GM12873 (cell line): ENCODE results near the gene LYRM1.

Experiments used
- TF ChIP-seq, protein P1 (sequence below): IDR thresholded peaks from 2 replicates; pipeline ENCODE4 v1.5.1; 2012; ENCODE audit warnings: low read depth, mild to moderate bottlenecking, moderate library complexity, low read length, control low read depth; ENCODE audit not compliant: insufficient read depth; ENCODE audit errors: missing control alignments

LYRM1 gene

DNA sequence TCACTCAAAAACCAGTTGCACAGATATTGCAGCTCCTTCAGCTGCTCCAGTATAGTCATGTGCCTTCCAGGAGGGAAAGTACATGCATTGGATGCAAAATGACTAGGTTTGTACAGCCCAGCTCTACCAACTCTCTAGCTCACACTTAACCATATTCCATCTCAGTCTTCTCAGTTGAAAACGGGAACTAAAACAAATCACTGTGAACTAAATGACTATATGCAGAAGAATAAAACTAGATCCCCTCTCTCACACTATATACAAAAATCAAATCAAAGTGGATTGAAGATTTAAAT, 25.3 kb upstream of the LYRM1 start:
- TF ChIP-seq, protein P1, sequence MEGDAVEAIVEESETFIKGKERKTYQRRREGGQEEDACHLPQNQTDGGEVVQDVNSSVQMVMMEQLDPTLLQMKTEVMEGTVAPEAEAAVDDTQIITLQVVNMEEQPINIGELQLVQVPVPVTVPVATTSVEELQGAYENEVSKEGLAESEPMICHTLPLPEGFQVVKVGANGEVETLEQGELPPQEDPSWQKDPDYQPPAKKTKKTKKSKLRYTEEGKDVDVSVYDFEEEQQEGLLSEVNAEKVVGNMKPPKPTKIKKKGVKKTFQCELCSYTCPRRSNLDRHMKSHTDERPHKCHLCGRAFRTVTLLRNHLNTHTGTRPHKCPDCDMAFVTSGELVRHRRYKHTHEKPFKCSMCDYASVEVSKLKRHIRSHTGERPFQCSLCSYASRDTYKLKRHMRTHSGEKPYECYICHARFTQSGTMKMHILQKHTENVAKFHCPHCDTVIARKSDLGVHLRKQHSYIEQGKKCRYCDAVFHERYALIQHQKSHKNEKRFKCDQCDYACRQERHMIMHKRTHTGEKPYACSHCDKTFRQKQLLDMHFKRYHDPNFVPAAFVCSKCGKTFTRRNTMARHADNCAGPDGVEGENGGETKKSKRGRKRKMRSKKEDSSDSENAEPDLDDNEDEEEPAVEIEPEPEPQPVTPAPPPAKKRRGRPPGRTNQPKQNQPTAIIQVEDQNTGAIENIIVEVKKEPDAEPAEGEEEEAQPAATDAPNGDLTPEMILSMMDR: no peak

DNA sequence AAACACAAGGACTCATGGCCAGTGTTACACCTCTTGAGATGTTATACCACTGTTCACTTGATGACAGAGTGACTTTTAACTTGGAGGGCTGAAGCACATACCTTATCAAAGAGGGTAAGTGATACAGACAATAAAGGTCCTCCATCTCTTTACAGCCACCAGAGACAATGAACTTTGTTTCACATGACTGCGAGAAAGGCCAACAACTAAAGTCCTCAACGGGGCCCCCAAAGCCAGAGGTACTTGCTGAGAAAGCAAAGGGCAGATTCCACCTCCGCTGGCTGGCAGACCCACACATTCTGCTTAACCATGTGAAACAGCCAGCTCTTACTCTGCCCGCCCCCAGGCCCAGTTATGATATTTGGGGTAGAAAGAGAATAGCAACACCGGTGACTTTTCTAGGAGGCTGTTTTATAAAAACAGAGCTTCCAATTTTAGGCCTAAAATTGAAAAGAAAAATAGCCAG, 21.9 kb upstream of the LYRM1 start:
- TF ChIP-seq, protein P1: no peak

DNA sequence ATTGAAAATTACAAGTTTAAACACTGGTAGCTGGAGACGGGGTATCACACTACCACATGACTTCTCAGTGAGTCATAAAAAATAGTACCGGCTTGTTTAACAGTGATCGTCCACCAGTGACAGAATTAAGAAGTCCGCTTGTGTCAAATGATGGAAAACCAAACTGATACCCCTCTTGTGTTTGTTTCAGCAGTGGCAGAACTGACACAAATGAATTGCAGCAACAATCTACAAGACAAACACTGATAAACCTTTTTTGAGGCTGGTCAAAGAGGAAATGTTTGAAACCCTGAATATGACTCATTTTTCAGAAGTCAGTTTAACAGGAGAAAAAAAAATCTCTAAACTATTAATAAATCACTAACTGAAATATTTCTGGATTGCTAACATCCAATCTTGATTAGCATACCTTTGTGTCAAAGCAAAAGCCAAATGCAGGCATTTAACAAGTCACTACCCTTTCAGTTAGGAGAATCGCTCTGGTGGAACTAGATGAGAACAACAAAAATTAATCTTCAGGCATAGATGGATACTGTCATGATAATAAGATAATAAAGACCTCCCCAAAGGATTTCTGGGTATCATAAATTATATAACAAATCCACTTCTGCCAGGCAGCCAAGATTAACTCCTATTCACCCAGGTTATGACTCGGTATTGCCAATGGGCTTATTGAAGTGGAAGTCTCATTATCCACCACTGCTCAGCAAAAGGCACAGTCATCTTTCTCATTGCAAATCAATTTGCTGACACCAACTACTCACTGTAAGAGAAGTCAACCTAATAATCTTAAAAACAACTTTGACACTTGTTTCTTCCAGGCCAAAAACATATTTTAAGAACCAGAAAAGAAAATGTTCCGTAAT, 21.2 kb upstream of the LYRM1 start:
- TF ChIP-seq, protein P1: no peak

DNA sequence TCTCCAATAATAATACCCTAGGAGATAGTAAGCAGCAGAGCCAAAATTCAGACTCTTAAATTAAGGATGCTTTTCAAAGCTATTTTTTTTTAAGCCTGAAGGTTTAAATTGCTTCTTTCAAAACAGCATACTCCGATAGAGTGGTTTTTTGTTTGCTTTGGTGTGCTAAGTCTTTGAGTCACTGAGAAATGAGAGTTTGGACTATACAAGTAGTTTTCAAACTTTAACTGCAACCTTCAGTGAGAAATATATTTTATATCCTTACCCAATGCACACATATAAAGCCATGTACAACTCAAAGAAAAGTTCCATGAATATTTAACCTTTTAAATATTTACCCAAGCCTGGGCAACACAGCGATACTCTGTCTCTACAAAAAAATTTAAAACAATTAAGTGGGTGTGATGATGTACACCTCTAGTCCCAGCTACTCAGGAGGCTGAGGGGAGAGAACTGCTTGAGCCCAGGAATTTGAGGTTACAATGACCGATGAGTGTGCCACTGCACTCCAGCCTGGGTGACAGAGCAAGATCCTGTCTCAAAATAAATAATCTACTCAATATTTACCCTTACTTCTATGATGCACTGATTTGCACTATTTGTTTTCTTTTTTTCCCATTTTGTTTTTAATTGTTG, 19.6 kb upstream of the LYRM1 start:
- TF ChIP-seq, protein P1: no peak

DNA sequence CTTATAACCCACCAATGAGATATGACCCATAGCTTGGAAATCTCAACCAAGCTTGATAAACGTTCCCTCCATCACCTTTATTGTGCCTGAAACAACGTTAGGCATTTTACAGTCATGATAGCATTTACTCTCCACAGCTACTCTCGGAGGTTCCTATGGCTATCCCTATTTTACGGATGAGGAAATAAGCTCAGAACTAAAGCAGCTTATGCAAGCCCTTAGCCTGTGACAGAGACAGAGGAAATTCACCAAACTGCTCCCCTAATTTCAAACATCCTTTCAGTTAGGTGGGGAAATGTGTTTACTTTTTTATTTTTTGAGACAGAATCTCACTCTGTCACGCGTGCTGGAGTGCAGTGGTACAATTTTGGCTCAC, 19.1 kb upstream of the LYRM1 start:
- TF ChIP-seq, protein P1: no peak

DNA sequence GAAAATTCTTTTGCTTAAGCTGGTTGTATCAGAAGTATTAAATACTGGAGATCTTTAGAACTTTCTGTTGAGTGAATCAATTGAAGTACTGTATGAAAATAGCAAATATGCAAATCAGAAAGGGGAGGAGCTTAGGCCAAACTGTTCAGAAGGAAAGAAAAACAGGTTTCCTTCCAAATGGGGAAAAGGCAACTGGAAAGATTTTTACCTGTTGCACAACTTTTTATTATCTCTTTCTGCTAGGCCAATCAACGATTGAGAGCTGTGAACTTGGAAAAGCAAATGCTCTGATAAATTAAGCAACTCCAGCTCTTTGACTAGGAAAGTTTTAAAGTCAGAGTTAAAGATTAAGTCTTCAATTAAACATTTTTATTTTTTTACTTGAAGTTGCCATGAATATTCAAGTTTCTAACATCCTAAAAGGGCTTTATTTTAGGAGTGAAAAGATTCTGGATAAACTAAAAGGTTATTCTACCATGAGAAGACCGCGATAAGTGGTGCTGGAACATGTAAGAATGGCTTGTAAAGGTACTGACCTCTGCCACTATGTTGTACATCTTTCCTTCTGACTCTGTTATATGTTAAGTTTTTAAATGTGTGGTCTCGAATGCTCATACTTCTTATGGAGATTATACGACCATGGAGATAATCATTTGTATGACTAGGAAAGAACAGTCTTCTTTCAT, 16.9 kb upstream of the LYRM1 start:
- TF ChIP-seq, protein P1: no peak

DNA sequence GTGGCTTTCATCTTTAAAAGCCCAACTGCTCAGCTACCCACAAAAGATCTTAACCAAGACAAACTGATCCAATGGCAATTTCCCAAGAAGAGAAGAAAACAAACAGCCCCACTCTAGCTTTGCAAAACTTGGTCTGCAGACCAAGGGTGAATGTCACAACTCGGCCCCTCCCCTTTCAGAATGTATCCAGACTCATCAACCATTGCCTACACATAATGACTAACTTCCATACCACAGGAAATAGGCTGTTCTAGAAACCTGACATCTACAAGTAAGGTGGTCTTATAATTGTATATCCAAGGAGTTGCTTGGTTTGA, 16.4 kb upstream of the LYRM1 start:
- TF ChIP-seq, protein P1: no peak
